ENCODE results near the gene FGR.
"Not testable (repeated sequence)": the region's sequence is repeated elsewhere in the genome, so short reads cannot be mapped to it uniquely, and the experiment has no call there.

DNA sequence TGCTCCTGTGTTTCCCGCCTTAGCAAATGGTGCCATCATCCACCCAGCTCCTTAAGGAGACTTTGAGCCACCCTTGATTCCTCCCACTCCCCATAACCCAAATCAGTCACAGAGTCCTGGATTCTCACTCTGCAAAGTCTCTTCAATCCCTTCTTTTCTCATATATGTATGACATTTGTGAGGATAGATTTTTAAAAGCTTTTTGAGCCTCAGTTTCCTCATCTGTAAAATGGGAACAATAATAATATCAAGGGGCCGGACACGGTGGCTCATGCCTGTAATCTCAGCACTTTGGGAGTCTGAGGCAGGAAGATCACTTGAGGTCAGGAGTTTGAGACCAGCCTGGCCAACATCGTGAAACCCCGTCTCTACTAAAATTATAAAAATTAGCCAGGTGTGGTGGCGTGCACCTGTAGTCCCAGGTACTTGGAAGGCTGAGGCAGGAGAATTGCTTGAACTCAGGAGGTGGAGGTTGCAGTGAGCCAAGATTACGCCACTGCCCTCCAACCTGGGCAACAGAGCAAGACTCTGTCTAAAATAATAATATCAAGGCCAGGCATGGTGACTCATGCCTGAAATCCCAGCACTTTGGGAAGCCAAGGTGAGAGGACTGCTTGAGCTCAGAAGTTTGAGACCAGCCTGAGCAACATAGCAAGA is 15.1 kb downstream of the FGR start:
- not testable (repeated sequence) for TF ChIP-seq ISL1 (CRISPR knock-in tag; IDR thresholded peaks at IDR 0.05); ZFP30 (CRISPR knock-in tag; IDR thresholded peaks at IDR 0.05); ARNTL (CRISPR knock-in tag; IDR thresholded peaks at IDR 0.05; ENCODE audit: borderline replicate concordance, low read depth); BACH2 (CRISPR knock-in tag; IDR thresholded peaks at IDR 0.05; ENCODE audit: borderline replicate concordance); ZNF8 (CRISPR knock-in tag; IDR thresholded peaks at IDR 0.05); ZNF565 (CRISPR knock-in tag; conservative IDR thresholded peaks at IDR 0.05; ENCODE audit: low read depth); GLIS3 (CRISPR knock-in tag; IDR thresholded peaks at IDR 0.05); ZFP3 (CRISPR knock-in tag; IDR thresholded peaks at IDR 0.05); ZC3H10 (CRISPR knock-in tag; IDR thresholded peaks at IDR 0.05); OSR1 (CRISPR knock-in tag; IDR thresholded peaks at IDR 0.05); CSDC2 (CRISPR knock-in tag; IDR thresholded peaks at IDR 0.05)
- TF ChIP-seq, protein P1, sequence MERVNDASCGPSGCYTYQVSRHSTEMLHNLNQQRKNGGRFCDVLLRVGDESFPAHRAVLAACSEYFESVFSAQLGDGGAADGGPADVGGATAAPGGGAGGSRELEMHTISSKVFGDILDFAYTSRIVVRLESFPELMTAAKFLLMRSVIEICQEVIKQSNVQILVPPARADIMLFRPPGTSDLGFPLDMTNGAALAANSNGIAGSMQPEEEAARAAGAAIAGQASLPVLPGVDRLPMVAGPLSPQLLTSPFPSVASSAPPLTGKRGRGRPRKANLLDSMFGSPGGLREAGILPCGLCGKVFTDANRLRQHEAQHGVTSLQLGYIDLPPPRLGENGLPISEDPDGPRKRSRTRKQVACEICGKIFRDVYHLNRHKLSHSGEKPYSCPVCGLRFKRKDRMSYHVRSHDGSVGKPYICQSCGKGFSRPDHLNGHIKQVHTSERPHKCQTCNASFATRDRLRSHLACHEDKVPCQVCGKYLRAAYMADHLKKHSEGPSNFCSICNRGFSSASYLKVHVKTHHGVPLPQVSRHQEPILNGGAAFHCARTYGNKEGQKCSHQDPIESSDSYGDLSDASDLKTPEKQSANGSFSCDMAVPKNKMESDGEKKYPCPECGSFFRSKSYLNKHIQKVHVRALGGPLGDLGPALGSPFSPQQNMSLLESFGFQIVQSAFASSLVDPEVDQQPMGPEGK (CRISPR knock-in tag; IDR thresholded peaks at IDR 0.05; ENCODE audit: borderline replicate concordance) = not testable (repeated sequence)
- TF ChIP-seq, protein P2, sequence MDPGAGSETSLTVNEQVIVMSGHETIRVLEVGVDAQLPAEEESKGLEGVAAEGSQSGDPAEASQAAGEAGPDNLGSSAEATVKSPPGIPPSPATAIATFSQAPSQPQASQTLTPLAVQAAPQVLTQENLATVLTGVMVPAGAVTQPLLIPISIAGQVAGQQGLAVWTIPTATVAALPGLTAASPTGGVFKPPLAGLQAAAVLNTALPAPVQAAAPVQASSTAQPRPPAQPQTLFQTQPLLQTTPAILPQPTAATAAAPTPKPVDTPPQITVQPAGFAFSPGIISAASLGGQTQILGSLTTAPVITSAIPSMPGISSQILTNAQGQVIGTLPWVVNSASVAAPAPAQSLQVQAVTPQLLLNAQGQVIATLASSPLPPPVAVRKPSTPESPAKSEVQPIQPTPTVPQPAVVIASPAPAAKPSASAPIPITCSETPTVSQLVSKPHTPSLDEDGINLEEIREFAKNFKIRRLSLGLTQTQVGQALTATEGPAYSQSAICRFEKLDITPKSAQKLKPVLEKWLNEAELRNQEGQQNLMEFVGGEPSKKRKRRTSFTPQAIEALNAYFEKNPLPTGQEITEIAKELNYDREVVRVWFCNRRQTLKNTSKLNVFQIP (CRISPR knock-in tag; IDR thresholded peaks at IDR 0.05; ENCODE audit: borderline replicate concordance, low read depth) = not testable (repeated sequence)
- TF ChIP-seq, protein P3, sequence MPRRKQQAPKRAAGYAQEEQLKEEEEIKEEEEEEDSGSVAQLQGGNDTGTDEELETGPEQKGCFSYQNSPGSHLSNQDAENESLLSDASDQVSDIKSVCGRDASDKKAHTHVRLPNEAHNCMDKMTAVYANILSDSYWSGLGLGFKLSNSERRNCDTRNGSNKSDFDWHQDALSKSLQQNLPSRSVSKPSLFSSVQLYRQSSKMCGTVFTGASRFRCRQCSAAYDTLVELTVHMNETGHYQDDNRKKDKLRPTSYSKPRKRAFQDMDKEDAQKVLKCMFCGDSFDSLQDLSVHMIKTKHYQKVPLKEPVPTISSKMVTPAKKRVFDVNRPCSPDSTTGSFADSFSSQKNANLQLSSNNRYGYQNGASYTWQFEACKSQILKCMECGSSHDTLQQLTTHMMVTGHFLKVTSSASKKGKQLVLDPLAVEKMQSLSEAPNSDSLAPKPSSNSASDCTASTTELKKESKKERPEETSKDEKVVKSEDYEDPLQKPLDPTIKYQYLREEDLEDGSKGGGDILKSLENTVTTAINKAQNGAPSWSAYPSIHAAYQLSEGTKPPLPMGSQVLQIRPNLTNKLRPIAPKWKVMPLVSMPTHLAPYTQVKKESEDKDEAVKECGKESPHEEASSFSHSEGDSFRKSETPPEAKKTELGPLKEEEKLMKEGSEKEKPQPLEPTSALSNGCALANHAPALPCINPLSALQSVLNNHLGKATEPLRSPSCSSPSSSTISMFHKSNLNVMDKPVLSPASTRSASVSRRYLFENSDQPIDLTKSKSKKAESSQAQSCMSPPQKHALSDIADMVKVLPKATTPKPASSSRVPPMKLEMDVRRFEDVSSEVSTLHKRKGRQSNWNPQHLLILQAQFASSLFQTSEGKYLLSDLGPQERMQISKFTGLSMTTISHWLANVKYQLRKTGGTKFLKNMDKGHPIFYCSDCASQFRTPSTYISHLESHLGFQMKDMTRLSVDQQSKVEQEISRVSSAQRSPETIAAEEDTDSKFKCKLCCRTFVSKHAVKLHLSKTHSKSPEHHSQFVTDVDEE (CRISPR knock-in tag; IDR thresholded peaks at IDR 0.05) = not testable (repeated sequence)
